ENCODE results near the gene EFS.
"Not testable (repeated sequence)": the region's sequence is repeated elsewhere in the genome, so short reads cannot be mapped to it uniquely, and the experiment has no call there.

EFS gene

GRCh38 chr14:23356662-23357061 lies 8.3 kb downstream of the EFS start:
- no peak for FAIRE-seq

DNA sequence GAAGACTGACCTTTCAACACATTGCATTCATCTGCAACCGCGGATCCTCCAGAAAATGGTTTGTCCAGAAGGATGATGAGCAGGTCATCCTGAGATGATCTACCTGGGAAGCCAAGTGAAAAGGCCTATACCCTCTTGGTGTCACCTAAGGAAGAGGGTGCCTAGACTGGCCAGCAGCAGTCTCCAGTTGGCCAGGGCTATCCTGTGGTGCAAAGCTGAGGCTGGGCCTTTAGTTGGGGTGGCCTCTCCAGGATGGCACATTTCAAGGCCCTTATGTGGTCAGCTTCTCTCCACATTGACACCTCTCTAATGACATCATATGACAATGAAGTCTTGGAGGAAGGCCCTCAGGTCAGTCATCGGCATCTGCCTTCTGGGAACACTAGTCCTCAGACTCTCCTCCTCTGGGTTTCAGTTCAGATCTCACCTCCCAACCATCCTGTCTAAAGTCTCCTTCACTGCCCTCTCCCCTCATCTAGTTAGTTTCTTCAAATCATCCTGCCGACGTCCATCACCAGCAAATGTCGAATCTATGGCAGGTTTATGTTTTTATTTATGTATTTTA lies 9.0 kb downstream of the EFS start:
- FAIRE-seq, result no peak

- FAIRE-seq, result no peak
Observed at GRCh38 chr14:23354990-23355389, 10.0 kb downstream of the EFS start.

GRCh38 chr14:23353433-23353780 lies 11.6 kb downstream of the EFS start:
- no peak for FAIRE-seq

GRCh38 chr14:23352506-23353432 lies 12.2 kb downstream of the EFS start, which contains the start of gene SLC22A17:
Gene SLC22A17, minus strand, starts transcription at chr14:23352887.
- no peak for FAIRE-seq

DNA sequence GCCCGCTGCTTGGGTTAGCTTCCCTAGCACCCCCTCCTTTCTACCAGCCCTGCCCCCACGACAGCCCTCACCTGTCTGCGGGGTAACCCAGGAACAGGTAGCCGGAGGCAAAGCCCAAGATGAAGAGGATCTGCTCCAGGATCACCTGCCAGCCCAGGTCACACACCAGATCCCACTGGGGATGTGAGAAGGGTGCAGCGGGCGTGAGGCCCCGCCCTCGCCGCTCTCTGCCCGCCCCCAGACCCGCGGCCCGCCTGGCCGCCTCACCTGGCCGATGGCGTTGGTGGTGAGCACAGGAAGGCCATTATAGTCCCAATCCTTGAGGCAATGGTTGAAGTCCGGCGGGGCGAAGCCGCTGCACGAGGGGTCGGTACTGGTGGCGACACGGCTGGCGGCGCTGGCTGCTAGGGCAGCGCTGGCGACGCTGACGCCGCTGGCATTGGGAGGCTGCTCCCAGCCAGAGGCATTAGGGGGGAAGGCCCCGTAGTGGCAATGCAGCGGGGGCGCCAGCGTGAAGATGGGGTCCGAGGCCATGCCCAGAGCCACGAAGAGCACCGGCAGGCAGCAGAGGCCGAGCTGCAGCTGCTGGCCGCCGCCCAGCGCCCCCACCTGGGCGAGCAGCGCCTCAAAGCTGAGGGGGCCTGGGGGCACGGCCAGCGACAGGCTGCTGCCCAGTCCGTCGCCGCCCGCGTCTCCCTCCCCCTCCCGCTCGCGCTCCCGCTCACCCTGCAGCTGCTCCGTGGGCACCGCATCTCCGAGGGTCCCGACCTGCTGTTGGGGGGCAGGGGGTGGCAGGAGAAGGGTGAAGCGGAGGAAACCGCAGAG lies 13.1 kb downstream of the EFS start:
- no peak for FAIRE-seq

DNA sequence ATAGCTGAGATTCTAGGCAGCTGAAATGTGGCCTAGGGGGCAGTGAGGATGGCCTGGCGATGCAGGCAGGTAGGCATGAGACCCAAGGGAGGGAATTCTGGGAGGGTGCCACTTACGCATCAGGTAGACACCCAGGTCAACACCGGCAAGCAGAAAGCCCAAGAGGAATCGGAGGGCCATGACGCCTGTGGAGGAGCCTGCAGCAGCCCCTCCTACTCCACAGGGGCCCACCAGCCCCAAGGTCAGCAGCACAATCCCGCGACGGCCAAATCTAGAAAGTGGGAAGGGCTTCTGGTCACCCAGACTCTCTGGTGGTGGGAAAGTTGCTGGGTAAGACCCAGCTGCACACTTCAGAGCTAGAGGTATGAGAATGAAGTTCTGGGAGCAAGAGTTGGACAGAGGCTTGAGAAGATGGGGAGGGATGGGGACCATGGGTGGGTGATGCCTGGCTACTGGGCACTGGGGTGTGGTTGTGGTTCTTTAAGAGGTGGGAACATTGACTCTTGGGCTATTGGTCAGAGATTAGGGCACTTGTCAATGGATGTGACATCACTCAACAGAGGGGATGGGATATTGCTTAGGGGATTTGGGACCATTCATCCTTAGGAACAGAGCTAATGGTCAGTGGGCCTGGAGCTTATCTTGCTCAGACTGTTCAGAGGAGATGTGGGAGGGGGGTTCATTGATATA lies 15.7 kb downstream of the EFS start:
- FAIRE-seq, result no peak

- no peak for FAIRE-seq
Observed at GRCh38 chr14:23348297-23348655, 16.7 kb downstream of the EFS start.

DNA sequence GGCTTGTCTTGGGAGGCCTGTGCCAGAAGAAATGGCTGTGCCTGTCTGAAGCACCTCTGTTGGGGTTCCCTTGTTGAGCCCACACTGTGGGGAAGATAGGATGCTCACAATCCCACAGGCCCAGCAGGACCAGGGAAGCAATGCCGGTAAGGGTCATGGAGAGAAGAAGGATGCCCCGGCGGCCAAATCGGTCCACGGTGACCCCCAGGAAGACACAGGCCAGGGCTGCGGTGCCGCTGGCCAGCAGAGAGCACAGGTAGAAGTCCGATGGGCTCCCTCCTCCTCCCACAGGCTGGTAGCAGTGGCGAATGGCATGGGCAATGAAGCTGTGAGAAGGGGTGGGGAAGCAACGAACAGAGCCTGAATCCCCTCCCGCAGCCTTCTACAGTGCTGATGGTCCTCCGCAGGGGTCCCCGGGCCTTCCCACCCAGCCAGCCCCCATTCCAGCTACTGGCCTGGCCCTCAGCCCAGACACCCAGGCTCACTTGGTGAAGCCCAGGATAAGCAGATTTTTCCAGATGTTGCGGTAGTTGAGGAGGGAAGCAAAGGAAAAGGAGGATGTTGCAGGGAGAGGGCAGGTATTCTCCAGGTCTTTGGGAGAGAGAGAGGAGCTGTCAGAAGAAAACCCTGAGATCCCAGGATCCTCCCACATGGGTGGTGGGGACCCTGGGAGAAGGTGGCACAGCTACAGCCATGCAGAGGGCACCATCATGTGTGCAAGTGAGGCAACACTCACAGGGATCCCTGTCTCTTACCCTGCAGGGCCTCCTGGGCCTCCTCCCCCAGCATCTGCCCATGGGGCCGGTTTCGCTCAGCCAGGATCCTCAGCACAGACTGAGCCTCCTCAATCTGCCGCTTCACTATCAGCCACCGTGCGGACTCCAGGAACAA lies 17.3 kb downstream of the EFS start:
- no peak for FAIRE-seq

DNA sequence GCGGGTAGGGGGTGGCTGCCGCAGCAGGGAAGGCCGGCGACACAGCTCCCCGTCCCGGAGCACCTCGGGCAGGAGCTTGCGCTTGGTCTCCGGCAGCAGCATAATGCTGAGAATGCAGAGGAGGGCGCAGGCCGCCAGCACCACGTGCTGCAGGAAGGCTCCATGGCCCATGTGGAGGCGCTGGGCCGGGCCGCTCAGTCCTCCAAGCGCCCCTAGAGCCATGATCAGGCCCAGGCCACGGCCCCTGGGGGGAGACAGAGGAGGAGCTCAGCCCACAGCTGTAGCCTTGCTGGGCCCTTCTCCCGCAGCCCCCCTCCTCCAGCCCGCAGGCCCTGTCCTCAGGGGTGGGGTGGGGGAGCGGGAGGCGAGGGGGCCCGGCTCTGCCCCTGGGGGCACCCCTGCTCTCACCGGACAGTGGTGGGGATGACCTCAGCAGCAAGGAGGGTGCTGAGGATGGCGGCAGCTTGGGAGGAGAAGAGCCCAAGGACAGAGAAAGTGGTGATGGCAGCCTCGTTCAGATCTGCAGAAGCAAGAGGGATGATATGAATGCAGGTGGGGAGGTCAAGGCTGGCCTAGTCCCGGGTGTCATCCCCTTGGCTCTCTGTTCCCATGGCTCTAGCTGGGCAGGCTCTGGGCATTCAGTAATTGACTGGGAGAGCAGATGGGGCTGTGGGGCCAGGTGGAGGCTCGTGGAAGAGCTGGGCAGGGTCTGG lies 18.1 kb downstream of the EFS start:
- FAIRE-seq, result no peak

DNA sequence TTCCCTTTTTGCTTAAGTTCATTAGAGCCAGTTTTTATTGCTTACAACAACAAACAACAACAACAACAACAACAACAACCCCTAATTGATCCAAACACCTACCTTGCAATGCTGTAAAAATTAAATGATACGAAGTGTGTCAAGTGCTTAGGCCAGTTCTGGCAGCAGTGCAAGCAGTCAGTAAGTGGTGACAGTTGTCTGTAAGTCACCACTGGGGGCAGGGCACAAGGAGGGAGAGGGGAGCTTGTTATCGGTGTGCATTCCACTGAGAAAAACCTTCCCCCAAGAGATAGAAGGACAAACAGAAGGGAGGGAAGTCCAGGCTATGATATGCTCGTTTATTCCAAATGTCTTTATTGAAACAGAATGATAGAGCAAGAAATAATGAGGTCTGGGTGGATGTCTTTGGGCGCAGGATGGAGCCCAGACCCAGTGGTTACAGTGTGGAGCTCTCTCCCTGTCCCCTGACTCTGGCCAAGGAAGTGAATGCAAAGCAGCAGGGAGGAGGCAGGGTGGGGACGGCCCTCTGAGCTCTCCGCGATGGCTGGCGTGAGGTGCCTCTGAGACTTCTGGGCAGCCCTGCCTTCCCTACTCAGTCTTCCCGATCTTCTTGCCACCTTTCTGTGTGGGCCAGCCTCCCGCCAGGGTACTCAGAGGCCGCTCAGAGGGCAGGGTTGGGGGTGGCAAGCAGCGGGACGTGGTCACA lies 18.8 kb downstream of the EFS start:
- no peak for FAIRE-seq

DNA sequence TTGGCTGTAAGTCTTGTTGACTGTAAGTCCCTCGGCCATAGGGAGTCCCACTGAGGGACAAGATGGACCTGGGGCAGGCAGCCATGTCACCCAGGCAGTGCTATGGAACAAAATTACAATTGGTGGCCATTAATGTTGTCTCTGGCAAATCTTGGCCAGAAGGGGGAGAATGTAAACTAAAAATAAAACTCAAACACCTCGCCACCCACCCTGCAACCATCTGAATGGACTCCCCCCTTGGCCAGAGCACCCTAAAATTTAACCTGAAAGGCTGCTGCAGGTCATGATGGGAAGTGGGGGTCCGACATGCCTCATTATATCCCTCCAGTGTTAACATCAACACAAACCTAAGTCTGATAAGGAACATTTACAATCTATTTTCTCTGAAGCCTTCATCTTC lies 20.5 kb downstream of the EFS start:
- no peak for FAIRE-seq

DNA sequence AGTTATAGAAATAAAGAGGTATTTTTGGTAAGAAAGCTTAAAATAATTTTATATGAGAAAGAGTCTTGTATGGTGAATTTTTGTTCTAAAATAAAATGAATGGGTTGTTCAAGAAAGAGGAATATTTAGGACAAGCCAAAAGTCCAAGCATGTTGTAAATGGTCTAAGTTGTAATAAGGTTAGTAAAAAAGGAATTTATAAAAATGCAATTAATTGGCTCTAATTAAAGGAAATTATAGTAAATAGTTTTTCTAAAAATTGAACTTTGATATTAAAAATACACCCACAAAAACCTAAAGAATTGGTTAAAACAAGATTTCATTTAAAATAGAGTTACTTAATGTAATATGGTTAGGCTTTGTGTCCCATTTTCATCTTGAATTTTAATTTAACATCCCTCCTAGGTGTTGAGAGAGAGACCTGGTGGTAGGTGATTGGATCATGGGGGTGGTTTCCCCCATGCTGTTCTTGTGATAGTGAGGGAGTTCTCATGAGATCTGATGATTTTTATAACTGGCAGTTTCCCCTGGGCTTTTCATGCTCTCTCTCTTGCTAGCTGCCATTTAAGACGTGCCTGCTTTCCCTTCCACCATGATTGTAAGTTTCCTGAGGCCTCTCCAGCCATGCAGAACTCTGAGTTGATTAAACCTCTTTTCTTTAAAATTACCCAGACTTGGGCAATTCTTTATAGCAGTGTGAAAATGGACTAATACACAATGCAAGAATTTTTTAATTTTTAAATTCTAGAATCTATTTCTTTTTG lies 25.3 kb downstream of the EFS start:
- FAIRE-seq, result no peak

GRCh38 chr14:23335623-23336022 lies 29.3 kb downstream of the EFS start:
- no peak for FAIRE-seq

DNA sequence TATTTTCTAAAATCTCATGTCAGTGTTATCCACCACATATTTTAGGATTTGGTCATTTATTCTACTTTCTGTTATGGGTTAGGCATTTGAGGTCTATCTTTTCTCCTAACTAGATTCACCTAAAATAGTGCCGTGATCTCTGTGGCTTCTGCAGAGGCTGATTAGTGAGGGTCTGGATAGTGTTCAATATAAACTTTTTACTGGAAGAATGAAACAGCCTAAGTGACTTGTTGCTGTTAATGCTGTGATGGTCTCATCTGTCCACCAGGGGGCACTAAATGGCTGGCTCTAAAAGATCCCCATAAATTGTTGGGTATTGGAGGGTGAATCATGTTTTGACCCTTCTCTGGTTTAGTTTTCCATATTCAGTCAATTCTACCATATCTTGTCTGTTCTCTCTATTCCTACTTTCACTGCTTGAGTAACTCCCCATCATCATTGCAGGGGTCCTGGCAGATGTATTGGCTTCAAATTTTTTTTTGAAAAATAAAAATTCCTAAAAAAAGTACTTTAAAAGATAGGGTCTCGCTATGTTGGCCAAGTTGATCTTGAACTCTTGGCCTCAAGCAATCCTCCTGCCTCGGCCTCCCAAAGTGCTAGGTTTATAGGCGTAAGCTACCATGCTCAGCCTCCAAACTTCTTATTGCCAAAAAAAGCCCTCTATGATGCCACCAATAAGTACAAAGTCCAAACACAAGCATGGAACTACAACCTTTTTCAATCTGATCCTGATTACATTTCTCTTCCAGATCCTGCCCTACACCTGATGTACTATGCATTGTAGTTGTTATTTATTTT lies 36.8 kb downstream of the EFS start:
- peak; percentile 41 for FAIRE-seq

DNA sequence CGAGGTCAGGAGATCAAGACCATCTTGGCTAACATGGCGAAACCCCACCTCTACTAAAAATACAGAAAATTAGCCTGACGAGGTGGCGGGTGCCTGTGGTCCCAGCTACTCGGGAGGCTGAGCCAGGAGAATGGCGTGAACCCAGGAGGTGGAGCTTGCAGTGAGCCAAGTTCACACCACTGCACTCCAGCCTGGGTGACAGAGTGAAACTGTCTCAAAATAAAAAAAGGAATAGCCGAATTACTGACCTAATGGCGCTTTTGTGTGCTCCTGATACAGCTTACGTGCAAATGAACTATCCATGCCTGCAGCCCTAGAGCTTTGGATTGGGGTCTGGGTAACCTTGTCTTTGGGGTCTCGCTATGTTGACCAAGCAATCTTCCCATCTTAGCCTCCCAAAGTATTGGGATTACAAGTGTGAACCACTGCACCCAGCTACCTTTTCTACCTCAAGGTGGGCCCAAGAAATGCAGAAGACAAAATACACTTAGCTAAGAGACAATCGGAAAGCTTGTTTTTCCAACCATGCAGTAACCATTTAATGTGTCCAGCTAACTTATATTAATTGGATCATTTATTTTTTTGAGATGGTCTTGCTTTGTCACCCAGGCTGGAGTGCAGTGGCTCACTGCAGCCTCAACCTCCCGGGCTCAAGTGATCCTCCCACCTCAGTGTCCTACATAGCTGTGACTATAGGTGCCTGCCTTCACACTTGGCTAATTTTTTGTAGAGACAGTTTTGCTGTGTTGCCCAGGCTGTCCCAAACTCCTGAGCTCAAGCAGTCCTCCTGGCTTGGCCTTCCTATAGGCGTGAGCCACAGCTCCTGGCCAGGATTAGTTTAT lies 38.3 kb downstream of the EFS start:
- FAIRE-seq, result no peak

GRCh38 chr14:23325746-23326145 lies 39.2 kb downstream of the EFS start:
- FAIRE-seq, result not testable (repeated sequence)

DNA sequence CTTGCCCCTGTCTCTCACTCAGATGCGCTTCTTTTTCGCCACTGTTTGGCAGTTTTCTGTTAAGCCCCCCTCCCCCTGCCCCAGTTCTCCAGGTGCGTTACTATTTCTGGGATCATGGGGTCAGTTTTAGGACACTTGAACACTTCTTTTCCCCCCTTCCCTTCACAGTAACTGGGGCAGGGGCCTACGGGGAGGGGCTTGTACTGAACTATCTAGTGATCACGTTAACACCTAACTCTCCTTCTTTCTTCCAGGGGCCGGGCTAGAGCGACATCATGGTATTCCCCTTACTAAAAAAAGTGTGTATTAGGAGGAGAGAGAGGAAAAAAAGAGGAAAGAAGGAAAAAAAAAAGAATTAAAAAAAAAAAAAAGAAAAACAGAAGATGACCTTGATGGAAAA lies 40.0 kb downstream of the EFS start:
- FAIRE-seq, result no peak
